ENCODE results near the gene TANGO6. TPM values are rescaled to one million over a fixed set of nuclear protein-coding genes. Genes with fewer than 3 reads are reported as not detected.
"Not testable (repeated sequence)": the region's sequence is repeated elsewhere in the genome, so short reads cannot be mapped to it uniquely, and the experiment has no call there.

Gene TANGO6
- total RNA-seq, 1 donor from 2014 or later, result 23.0 TPM

DNA sequence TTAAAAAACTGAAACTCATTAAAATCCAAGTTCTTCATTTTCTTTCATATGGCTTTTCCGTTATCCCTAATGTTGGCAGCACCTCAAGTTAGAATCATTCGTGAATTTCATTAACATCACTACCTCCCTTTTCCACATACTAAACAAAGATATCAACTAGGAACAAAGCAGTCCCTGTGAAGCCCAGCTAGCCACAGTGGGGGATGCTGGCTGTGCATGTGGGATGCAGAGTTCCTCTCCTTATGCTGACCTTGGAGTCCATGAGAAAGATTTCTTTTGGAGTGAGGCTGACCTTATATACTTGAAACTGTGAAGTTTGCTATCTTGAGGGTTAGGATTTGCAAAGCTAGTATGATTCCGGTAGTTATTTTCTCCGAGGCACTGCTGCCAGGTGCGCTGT, 117.6 kb downstream of the TANGO6 start:
- no peak for DNase-seq (ENCODE audit: low spot score)

DNA sequence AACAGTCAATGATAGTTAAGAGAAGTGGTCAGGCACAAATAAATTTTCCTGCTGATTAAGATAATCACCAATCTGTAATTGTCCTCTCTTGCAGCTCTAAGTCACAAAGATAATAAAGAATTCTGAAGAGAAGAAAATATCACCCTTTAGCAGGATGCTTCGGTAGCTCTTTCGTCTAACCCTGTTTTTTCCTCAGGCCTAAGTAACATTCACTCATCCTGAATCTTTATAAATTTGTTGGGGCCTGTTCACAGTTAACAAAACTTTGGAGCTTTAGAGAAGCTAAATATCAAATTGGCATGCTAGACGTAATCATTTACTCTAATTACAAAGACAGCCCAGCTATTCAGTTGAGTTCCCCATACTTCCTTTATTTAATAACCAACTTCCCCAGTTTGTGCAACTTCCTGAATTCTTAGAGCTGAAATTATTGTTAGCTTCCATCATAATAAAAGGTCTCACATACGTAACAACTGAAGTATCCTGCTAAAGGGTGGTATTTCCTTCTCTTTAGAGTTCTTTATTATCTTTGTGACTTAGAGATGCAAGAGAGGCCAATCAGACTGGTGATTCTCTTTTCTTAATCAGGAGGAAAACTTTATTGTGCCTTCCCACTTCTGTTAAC, 118.6 kb downstream of the TANGO6 start:
- DNase-seq (ENCODE audit: low spot score), result no peak

DNA sequence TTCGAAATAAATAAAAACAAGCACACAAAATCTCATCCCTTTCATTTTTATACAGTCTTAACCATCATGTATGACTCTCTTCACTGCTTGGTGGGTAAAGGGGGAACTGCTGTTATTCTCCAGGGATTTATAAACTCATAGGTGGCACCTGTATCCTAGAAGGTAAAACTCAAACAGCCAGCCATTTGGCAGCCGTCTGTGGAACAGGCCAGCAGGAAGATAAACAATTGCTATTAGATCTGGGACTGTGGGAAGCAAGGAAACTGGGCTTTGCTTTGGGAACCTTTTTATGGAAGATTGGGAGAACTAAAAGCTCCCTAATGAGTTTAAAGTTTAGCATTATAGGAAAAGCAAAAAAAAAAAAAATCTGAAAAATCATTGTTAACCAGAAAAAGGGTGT, 126.0 kb downstream of the TANGO6 start:
- no peak for DNase-seq (ENCODE audit: low spot score)

DNA sequence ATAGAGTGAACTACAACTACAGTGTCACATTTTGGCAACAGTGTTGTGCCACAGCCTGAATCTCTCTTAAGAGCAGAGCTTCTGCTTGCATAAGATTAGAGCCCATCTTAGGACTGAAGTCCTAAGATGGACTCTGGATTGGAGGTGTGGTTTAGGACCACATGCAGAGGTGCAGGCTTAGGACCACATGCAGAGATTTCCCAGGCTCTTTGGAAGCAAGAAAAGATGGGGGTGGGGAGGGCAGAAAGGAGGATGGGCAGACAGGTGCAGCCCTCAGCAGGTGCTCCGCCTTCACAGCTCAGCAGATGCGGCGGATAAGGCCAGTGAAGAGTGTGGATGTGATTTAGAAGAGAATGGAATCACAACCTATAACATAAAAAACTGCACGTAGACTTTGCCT, 128.7 kb downstream of the TANGO6 start:
- no peak for DNase-seq (ENCODE audit: low spot score)

DNA sequence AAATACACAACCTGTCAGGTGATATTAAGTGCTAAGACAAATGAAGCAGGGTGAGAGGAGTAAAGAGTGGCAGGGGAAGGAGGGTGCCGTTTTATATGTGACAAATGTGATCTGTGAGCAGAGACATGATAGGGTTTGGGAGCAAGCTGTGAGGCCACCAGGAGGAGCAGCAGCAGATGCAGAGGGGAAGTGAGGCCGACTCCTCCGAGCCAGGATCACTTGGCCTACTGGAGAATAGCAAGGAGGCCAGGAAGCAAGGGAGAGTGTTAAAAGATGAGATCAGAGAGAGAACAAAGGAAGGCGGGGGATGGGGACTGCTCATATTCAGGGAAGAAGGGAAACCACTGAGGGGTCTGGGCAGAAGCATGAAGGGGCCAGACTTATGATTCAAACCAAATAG, 129.4 kb downstream of the TANGO6 start:
- no peak for DNase-seq (ENCODE audit: low spot score)

DNA sequence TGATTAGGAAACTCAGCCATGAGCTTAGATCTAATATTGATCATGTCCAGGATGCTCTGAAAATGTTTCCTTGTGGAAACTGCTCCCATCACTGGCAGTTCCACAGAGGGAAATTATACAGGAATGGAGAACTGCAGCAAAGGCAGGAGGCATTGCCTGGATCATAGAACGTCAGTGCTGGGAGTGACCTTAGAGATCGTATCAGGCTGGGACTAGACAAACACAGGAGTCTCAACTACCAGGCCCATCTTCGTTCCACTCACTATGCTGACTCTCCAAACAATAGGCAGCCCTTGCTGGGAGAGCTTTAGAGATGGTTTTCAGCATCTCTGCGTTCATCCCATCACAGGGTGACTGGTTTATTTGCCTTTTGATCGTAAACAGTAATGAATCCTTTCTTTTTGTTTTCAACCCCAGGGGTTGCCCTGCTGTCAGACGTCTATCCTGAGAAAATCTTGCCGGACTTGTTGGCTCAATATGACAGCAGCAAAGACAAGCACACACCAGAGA, 130.3 kb downstream of the TANGO6 start:
- no peak for DNase-seq (ENCODE audit: low spot score)

DNA sequence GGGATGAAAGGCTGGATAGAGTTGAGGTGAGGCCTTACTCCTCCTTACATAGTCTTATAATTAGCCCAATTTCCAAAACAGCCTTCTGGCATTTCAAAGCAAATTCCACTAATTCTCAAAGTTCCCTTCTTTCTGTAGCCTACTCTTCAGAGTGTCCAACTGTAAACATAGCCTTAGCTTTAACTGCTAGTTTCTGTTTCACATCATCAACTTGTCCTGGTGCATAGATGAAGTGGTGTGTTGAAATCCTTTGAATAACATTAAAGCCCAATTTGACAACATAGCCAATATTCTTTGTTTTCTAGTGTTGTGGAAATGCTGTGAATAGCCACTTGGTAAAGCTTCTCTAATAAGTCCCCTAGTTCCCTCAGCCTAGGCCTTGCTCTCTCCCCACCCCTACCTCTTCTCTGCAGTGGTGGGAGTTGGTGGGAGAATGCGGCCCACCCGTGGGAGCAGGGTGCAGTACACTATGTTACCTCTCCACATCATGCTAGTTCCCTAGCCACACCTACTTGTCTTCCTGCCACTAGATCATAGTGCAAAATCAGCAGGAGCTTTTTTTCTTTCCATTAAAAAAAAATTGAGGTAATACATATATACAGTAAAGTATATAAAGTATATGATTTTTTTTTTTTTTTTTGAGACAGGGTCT, 135.1 kb downstream of the TANGO6 start:
- no peak for DNase-seq (ENCODE audit: low spot score)

DNA sequence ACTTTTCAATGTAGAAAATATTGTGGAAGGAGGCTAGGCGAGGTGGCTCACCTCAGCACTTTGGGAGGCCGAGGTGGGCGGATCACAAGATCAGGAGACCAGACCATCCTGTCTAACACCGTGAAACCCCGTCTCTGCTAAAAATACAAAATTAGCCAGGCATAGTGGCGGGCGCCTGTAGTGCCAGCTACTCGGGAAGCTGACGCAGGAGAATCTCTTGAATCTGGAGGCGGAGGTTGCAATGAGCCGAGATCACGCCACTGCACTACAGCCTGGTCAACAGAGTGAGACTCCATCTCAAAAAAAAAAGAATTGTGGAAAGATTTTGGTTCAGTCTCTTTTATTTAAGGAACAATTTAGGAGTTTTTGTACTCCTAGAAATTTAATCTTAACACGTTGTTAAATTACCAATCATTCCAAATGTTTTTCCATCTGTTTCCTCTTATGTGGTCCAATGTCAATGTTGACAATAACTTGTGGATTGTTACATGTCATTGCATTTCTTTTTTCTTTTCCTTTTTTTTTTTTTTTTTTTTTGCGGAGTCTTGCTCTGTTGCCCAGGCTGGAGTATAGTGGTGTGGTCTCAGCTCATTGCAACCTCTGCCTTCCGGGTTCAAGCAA, 137.5 kb downstream of the TANGO6 start:
- DNase-seq (ENCODE audit: low spot score), result no peak

- no peak for DNase-seq (ENCODE audit: low spot score)
Observed at GRCh38 chr16:68981971-68982370, 138.6 kb downstream of the TANGO6 start.

DNA sequence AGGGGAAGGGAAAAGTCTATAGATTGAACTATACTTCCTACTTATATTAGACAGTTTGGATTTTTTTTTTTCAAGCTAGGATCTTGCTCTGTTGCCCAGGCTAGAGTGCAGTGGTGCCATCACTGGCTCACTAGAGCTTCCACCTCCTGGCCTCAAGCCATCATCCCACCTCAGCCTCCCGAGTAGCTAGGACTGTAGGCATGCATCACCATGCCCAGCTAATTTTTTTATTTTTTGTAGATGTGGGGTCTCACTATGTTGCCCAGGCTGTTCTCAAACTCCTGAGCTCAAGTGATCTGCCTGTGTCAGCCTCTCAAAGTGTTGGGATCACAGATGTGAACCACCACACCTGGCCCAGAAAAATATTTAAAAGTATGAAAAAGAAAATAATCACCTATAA, 141.1 kb downstream of the TANGO6 start:
- DNase-seq (ENCODE audit: low spot score), result no peak

- no peak for DNase-seq (ENCODE audit: low spot score)
Observed at GRCh38 chr16:68985268-68985667, 141.9 kb downstream of the TANGO6 start.

GRCh38 chr16:68985855-68986254, 142.5 kb downstream of the TANGO6 start:
- DNase-seq (ENCODE audit: low spot score), result no peak

GRCh38 chr16:68987734-68988457, 144.6 kb downstream of the TANGO6 start:
- DNase-seq (ENCODE audit: low spot score), result no peak

DNA sequence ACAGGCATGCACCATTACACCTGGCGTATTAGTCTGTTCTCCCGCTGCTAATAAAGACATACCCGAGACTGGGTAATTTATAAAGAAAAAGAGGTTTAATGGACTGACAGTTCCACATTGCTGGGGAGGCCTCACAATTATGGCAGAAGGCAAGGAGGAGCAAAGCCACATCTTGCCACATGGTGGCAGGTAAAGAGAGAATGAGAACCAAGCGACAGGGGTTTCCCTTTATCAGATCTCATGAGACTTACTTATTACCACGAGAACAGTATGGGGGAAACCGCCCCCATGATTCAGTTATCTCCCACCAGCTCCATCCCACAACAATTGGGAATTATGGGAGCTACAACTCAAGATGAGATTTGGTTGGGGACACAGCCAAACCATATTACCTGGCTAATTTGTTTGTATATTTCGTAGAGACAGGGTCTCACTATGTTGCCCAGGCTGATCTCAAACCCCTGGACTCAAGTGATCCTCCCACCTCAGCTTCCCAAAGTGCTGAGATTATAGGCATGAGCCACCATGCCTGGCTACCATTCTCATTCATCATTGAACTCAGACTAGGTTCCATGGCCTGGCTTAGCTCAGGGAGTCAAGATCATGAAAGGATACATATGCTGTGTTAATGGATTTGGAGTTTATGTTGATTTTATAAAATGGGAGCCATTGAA, 147.0 kb downstream of the TANGO6 start:
- DNase-seq (ENCODE audit: low spot score), result not testable (repeated sequence)

GRCh38 chr16:68991075-68991474, 147.7 kb downstream of the TANGO6 start:
- DNase-seq (ENCODE audit: low spot score), result no peak

DNA sequence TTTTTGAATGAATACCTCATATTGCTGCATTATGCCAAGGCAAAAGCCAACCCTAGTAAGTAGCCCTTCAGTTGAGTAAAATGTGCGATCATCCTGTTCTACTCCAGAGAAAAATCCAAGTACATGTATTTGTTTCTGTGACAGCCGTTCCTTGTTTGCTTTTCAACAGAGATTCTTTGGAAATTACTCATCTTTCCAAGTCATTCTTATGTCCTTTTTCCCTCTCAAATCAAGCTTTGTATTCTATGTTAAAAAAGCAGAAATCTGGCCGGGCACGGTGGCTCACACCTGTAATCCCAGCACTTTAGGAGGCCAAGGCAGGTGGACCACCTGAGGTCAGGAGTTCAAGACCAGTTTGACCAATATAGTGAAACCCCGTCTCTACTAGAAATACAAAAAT, 149.2 kb downstream of the TANGO6 start:
- no peak for DNase-seq (ENCODE audit: low spot score)

DNA sequence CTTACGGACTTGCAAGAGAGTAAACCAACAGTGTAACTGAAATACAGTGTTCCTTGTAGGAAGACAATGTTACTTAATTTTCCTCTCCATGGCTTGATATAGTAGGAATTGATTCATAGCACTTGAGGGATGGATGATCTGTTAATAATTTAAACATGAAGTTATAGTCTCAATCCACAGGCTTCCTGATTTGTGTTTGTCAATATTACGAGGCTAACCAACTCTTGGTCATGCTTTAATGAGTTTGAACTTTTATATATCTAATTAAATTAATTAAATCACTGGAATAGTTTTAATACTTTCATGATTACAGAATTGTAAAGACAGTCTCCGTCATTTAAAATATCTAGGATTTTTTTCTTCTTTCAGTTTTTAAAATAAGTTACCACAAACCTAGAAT, 150.1 kb downstream of the TANGO6 start:
- no peak for DNase-seq (ENCODE audit: low spot score)

DNA sequence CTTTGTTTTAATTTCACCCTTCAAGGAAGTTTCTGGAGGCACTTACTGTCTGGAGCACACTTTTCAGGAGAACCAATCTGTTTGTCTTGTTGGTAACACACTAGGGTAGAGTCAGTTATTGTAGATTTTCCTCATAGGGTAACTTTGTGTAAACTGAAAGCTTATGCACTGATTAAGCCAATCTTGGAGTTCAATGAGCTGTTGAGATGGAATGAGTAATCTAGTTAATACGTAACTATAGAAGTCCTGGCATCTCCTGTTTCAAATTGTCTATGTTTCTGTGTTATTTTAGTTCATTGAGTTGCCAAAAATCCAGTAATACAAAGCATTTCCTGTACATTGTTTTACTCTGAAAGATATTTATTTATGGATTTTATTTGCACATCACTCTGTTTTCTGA, 150.6 kb downstream of the TANGO6 start:
- no peak for DNase-seq (ENCODE audit: low spot score)

- no peak for DNase-seq (ENCODE audit: low spot score)
Observed at GRCh38 chr16:68994324-68994723, 151.0 kb downstream of the TANGO6 start.

DNA sequence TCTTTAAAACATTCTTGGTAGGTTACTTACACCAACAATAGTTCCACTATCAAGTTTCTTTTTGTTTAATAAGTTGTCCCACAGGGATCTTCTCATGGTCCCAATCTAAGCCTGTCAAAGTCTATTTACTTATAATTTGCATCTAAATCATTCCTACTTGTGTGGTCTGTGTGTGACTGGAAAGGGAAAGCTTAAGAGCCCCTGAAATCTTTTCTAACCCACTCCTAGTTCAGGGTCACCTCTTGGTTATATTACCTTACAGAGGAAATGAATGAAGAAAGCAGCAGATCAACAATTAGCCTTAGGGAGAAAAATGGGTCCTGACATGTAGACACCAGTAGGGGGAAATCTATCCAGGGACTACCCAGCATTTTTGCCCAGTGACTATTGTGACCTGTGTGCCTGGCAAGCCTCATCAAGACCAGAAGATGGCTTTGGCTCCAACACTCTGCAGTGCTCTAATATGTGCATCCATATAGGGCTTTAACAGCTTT, 151.7 kb downstream of the TANGO6 start:
- DNase-seq (ENCODE audit: low spot score), result no peak

DNA sequence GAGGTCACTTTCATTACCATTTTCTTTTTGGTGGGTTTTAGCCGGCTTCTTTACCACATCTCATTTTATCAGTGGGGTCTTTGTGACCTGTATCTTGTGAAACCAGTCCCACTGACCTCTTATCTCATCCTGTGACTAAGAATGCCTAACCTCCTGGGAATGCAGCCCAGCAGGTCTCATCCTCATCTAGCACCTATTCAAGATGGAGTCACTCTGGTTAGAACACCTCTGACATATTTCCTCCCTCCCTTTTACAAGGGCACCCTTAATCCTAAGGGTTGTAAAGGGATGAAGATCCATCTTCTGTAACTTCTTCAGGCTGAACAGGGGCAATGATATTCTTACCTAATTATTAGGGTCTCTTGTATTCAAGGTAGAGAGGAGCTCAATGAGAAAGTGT, 154.2 kb downstream of the TANGO6 start:
- DNase-seq (ENCODE audit: low spot score), result no peak
